WTC11 (cell line): Measurements from ENCODE around the gene DAPK1.

Experiments used
- ATF6 ChIP-seq: sonication (generic); formaldehyde crosslinking; IDR thresholded peaks from 2 replicates; pipeline ENCODE4 v1.8.1; 2023; ENCODE audit warnings: mild to moderate bottlenecking, missing genetic modification reagents
- CDX4 ChIP-seq: fragments of 250-450 bp; sonication (Bioruptor Pico); IDR thresholded peaks from 2 replicates; pipeline ENCODE4 v1.9.0; 2021; ENCODE audit warnings: moderate library complexity, mild to moderate bottlenecking, inconsistent platforms, borderline replicate concordance
- TF ChIP-seq, protein P1 (sequence below): fragments of 200-600 bp; IDR thresholded peaks from 2 replicates; pipeline ENCODE4 v1.8.0; 2022; ENCODE audit warnings: antibody characterized with exemption

DNA sequence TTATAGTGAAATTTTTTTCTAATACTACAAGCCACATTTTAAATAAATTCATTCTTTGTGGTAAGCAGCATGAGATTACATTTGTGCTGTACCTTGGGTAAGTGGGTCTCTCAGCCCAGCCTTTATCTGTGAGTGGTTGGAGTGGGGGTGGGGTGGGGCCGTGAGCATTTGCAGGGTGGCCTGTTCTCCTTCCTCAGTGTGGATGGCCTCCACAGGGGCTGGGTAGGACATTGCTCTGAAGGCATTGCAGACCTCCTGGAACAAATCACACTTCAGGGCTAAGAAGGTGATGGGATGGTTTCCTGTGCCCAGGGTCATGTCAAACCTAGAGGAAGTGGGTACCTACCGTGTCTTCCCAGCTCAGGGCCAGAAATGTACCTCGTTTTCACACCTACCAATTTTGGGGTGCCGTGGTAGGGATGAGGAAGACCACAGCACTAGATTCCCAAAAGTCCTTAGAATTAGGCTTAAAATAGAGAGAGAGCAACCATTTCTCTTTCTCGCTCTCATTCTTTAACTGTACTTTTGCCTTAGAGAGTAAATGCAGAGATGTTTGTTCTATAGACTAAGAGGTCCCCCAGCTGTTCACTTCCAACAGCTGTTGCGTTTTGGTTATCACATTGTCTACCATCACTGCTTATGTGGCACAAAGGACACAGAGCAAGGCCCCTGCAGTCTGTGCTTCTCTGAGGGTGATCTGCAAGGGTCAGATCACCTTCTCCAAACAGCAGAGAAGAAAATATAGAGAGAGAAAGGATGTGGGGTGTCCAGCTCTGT, 144.9 kb downstream of the DAPK1 start:
- TF ChIP-seq, protein P1, sequence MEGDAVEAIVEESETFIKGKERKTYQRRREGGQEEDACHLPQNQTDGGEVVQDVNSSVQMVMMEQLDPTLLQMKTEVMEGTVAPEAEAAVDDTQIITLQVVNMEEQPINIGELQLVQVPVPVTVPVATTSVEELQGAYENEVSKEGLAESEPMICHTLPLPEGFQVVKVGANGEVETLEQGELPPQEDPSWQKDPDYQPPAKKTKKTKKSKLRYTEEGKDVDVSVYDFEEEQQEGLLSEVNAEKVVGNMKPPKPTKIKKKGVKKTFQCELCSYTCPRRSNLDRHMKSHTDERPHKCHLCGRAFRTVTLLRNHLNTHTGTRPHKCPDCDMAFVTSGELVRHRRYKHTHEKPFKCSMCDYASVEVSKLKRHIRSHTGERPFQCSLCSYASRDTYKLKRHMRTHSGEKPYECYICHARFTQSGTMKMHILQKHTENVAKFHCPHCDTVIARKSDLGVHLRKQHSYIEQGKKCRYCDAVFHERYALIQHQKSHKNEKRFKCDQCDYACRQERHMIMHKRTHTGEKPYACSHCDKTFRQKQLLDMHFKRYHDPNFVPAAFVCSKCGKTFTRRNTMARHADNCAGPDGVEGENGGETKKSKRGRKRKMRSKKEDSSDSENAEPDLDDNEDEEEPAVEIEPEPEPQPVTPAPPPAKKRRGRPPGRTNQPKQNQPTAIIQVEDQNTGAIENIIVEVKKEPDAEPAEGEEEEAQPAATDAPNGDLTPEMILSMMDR, result no peak
- TF ChIP-seq CDX4 (CRISPR knock-in tag) (no peak), ATF6 (CRISPR knock-in tag) (no peak)
